AG09309 (cell line): ENCODE results near the gene IGSF5.

Experiments
- DNase-seq: peaks from one replicate; pipeline ENCODE4 v3.0.0-alpha.2; 2010; ENCODE audit warnings: low read depth
- H3K4me3 ChIP-seq: 2 replicates; pipeline ENCODE4 v1.5.1; 2011; ENCODE audit warnings: mild to moderate bottlenecking, low read depth, low read length, moderate library complexity; ENCODE audit not compliant: control insufficient read depth
- CTCF ChIP-seq: IDR thresholded peaks from 2 replicates; pipeline ENCODE4 v1.5.1; 2011; ENCODE audit warnings: mild to moderate bottlenecking, low read depth, low read length, inconsistent platforms; ENCODE audit not compliant: insufficient read depth, control insufficient read depth; ENCODE audit errors: missing control alignments

The IGSF5 gene

DNA sequence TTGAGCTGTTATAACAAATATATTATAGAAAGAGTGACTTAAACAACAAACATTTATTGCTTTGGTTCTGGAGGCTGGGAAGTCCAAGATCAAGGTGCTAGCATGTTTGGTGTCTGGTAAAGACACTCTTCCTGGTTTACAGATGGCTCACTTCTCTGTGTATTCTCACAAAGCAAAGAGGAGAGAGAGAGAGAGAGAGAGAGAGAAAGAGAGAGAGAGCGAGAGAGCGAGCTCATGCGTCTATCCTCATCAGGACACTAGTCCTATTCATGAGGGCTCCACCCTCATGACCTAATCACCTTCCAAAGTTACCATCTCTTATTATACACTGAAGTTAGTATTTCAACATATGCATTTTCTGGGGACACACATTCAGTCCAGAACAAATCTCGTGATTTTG lies 89.6 kb downstream of the IGSF5 start:
- no peak overlapping the region for H3K4me3 ChIP-seq
- no peak for TF ChIP-seq CTCF
- DNase-seq: no peak

GRCh38 chr21:39837861-39838359 lies 92.9 kb downstream of the IGSF5 start:
- TF ChIP-seq CTCF: no peak
- no peak for DNase-seq
- H3K4me3 ChIP-seq: no peak overlapping the region

DNA sequence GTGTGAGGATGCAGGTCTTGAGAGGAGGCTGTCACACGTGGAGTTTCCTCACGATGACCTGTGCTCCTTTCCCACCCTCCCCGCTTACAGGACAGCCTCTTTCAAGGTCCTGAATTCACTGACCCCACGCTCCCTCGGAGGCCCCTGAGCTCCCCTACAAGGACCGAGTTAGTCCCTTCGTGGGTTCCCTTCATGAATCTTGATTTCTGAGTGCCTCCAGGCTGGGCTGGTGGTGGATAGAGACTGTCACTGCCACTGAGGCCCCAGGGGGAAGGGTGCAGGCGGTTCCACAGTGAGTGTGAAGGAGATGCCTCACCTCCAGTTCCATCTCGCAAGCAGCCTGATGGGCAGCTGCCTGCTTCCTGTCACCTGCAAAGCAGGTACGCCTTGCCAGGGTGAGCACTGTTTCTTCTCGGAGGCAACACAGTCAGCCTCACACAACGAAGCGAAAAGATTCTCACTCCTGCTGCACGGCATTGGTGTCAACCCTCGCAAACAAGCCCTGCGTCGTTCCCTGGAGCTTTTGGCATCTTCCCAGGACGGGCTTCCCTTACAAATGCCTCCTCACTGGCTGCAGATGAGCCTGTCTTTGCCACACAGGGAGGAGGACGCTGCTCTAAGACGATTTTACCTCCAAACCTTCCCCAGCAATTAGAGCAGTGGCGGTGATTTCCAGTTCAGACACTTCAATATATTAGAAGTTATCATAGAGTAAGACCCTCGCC lies 95.6 kb downstream of the IGSF5 start:
- H3K4me3 ChIP-seq: no peak overlapping the region
- no peak for DNase-seq
- no peak for TF ChIP-seq CTCF

- DNase-seq: no peak
- H3K4me3 ChIP-seq: no peak overlapping the region
- no peak for TF ChIP-seq CTCF
These were observed 97.9 kb downstream of the IGSF5 start for GRCh38 chr21:39842741-39843459.

- H3K4me3 ChIP-seq: no peak overlapping the region
- no peak for DNase-seq
- no peak for TF ChIP-seq CTCF
These were observed 98.5 kb downstream of the IGSF5 start for GRCh38 chr21:39843483-39843882.

GRCh38 chr21:39843916-39844315 lies 98.9 kb downstream of the IGSF5 start:
- no peak for DNase-seq
- no peak overlapping the region for H3K4me3 ChIP-seq
- no peak for TF ChIP-seq CTCF
